ENCODE data around the gene ZG16.

- no peak for TF ChIP-seq EP300 (IDR thresholded peaks at IDR 0.05; ENCODE audit: borderline replicate concordance)
- TF ChIP-seq, protein P1, sequence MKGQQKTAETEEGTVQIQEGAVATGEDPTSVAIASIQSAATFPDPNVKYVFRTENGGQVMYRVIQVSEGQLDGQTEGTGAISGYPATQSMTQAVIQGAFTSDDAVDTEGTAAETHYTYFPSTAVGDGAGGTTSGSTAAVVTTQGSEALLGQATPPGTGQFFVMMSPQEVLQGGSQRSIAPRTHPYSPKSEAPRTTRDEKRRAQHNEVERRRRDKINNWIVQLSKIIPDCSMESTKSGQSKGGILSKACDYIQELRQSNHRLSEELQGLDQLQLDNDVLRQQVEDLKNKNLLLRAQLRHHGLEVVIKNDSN (IDR thresholded peaks at IDR 0.05): no peak
Observed at GRCh38 chr16:29809031-29809747, 31.1 kb downstream of the ZG16 start.
